Stomach (tissue), 9 donors: ENCODE data around the gene BRD3OS. TPM values are rescaled to one million over a fixed set of nuclear protein-coding genes. Genes with fewer than 3 reads are reported as not detected.

Experiments used
- DNase-seq, 2 donors: peaks; one replicate each; pipeline versions ENCODE4 v3.0.0 to v3.0.0-alpha.2; 2013 to 2019
- H3K27ac ChIP-seq, 5 donors: fragments of 200-600 bp in 4 of 5; sonication (generic) in 4 of 5; one replicate each; pipeline ENCODE4 v1.5.1; 2013 to 2019; ENCODE audit warnings: mild to moderate bottlenecking in 1 of 5, moderate library complexity in 1 of 5
- H3K27me3 ChIP-seq, 3 donors: fragments of 200-600 bp; sonication (generic); one replicate each; pipeline ENCODE4 v1.5.1; 2017 to 2019; ENCODE audit warnings: mixed run types in 1 of 3
- H3K36me3 ChIP-seq, 4 donors: fragments of 200-600 bp; sonication (generic); 1 replicate in 3 of 4; 2 replicates in 1 of 4; pipeline ENCODE4 v1.5.1; 2016 to 2019
- H3K4me1 ChIP-seq, 4 donors: fragments of 200-600 bp; sonication (generic); one replicate each; pipeline ENCODE4 v1.5.1; 2016 to 2019
- H3K4me3 ChIP-seq, 4 donors: fragments of 200-600 bp; sonication (generic) in 3 of 4; one replicate each; pipeline ENCODE4 v1.5.1; 2016 to 2019; ENCODE audit warnings: mild to moderate bottlenecking in 1 of 4
- H3K9me3 ChIP-seq, 4 donors: fragments of 200-600 bp; sonication (generic); one replicate each; pipeline ENCODE4 v1.5.1; 2016 to 2019
- CTCF ChIP-seq, 7 experiments: fragments of 450-650 bp in 4 of 7; fragments of 200-600 bp in 3 of 7; sonication (generic) in 3 of 7; IDR thresholded peaks; one replicate each; pipeline ENCODE4 v1.5.1; 2016 to 2019; ENCODE audit warnings: antibody characterized with exemption in 7 of 7, control low read depth in 2 of 7, mild to moderate bottlenecking in 1 of 7
- EP300 ChIP-seq: sonication (generic); formaldehyde crosslinking; IDR thresholded peaks from one replicate; pipeline ENCODE4 v1.6.1; 2017; ENCODE audit warnings: antibody characterized with exemption
- POLR2A ChIP-seq, 4 donors: fragments of 450-650 bp; IDR thresholded peaks; one replicate each; pipeline ENCODE4 v1.6.1; 2016; ENCODE audit warnings: antibody characterized with exemption in 4 of 4, control low read depth in 2 of 4, mild to moderate bottlenecking in 1 of 4, moderate library complexity in 1 of 4
- POLR2AphosphoS5 ChIP-seq, 3 donors: sonication (generic); formaldehyde crosslinking; IDR thresholded peaks; one replicate each; pipeline ENCODE4 v1.6.1; 2016; ENCODE audit warnings: antibody characterized with exemption in 3 of 3
- WGBS, 5 donors: extraction: QIAGEN DNeasy Blood & Tissue Kit in 3 of 5; methylation state at CpG; one replicate each; pipeline versions ENCODE4 v1.1.5 to v1.1.7; 2013 to 2018; 5-methylcytosine and 5-hydroxymethylcytosine counted together
- intact Hi-C: fragments of 100-400 bp; cut with DNase I; formaldehyde crosslinking; loops from one replicate; pipeline ENCODE4 v1.15.1; 2023; ENCODE audit warnings: low total_unique reads
- polyA plus RNA-seq, 3 donors: library from polyadenylated mRNA; stranded (reverse); fragments of 200-250 nt; gene quantifications; one replicate each; pipeline ENCODE4 v1.2.3, GENCODE V29; 2013
- total RNA-seq, 5 donors: library from RNA; depleted of rRNA; stranded (reverse); fragments of >200 nt; gene quantifications; one replicate each; pipeline versions ENCODE4 v1.1.0 to v1.2.3, GENCODE V29; 2014 to 2016
- donor health status: healthy with polysubstance abuse.
- donor health status: Bipolar disorder and iron deficiency.
- donor health status: healthy.

Gene BRD3OS
- total and polyA plus RNA-seq, 8 donors: 2.4 to 12.0 (median 6.2) TPM; not detected in 1

GRCh38 chr9:133995012-133995896, 30.0 kb upstream of the BRD3OS start:
- no peak overlapping the region for H3K4me3 ChIP-seq
- peaks cover 0 to 39% (median 3%) of the 10 kb centered on the region in 3 donors for H3K27me3 ChIP-seq
- H3K4me1 ChIP-seq: peaks cover 27 to 33% (median 31%) of the 10 kb centered on the region in 4 donors
- no peak overlapping the region for H3K27ac ChIP-seq
- WGBS, 5 donors: 62 to 73% (median 66%) methylated on average over 17 of the region's 17 CpGs
- H3K36me3 ChIP-seq: no peaks in the 10 kb centered on the region
- TF ChIP-seq POLR2AphosphoS5 (IDR thresholded peaks at IDR 0.05) (no peak), POLR2A (IDR thresholded peaks at IDR 0.05) (no peak), CTCF (IDR thresholded peaks at IDR 0.05) (no peak), EP300 (no peak)
- no peak for DNase-seq
- intact Hi-C loops: loop anchor here (5.0 kb wide), 1 partner anchor 203 kb away; no protein-coding TSS in a partner anchor
- H3K9me3 ChIP-seq: no peaks in the 10 kb centered on the region

- no peak for TF ChIP-seq EP300
- TF ChIP-seq POLR2A (IDR thresholded peaks at IDR 0.05): no peak
- no peak for TF ChIP-seq POLR2AphosphoS5 (IDR thresholded peaks at IDR 0.05)
- TF ChIP-seq CTCF (IDR thresholded peaks at IDR 0.05): no peak
- no peak for DNase-seq
- intact Hi-C loops: loop anchor here (5.0 kb wide), 1 partner anchor 205 kb away; no protein-coding TSS in a partner anchor
- no peak overlapping the region for H3K4me3 ChIP-seq
- H3K27ac ChIP-seq: no peak overlapping the region
- H3K9me3 ChIP-seq: no peaks in the 10 kb centered on the region
- 50 to 68% (median 58%) methylated on average over 24 of the region's 24 CpGs for WGBS, 5 donors
- peaks cover 13 to 18% (median 18%) of the 10 kb centered on the region in 4 donors for H3K4me1 ChIP-seq
- no peaks in the 10 kb centered on the region for H3K36me3 ChIP-seq
- H3K27me3 ChIP-seq: peaks cover 0 to 25% (median 3%) of the 10 kb centered on the region in 3 donors
Observed at GRCh38 chr9:133996531-133997520, 28.5 kb upstream of the BRD3OS start.

GRCh38 chr9:133997584-133997983, 27.7 kb upstream of the BRD3OS start:
- H3K27ac ChIP-seq: no peak overlapping the region
- no peaks in the 10 kb centered on the region for H3K9me3 ChIP-seq
- peaks cover 0 to 19% (median 3%) of the 10 kb centered on the region in 3 donors for H3K27me3 ChIP-seq
- 84 to 100% (median 88%) methylated on average over 2 of the region's 2 CpGs for WGBS, 5 donors
- H3K36me3 ChIP-seq: no peaks in the 10 kb centered on the region
- intact Hi-C loops: loop anchor here (5.0 kb wide), 1 partner anchor 205 kb away; no protein-coding TSS in a partner anchor
- no peak for DNase-seq
- TF ChIP-seq POLR2A (IDR thresholded peaks at IDR 0.05) (no peak), POLR2AphosphoS5 (IDR thresholded peaks at IDR 0.05) (no peak), EP300 (no peak), CTCF (IDR thresholded peaks at IDR 0.05) (no peak)
- H3K4me3 ChIP-seq: no peak overlapping the region
- H3K4me1 ChIP-seq: peaks cover 13 to 18% (median 18%) of the 10 kb centered on the region in 4 donors
